Panc1 (cell line): Measurements from ENCODE around the gene ATP2A3. TPM values are rescaled to one million over a fixed set of nuclear protein-coding genes. Genes with fewer than 3 reads are reported as not detected.

Source experiments
- ATAC-seq: fragments of 200-7000 bp; cut with Tn5 transposase; 2 replicates; pipeline ENCODE4 v1.9.1; 2020; ENCODE audit warnings: mild to moderate bottlenecking, moderate library complexity
- BruUV-seq: library from RNA; stranded (reverse); fragments of 400-500 nt; replicated peaks from 2 replicates; lab custom pipeline; 2021; lab: Mats Ljungman, UMichigan
- CTCF ChIA-PET: fragments of 300-600 bp; sonication (Branson Sonifier 250); formaldehyde crosslinking; loops from one replicate; lab custom pipeline; 2022; ENCODE audit warnings: antibody characterized with exemption; lab: Charles Lee
- POLR2A ChIA-PET: fragments of 300-600 bp; sonication (Branson Sonifier 250); formaldehyde crosslinking; loops from one replicate; lab custom pipeline; 2022; ENCODE audit warnings: antibody characterized with exemption; lab: Charles Lee
- DNase-seq: peaks from one replicate; pipeline ENCODE4 v3.0.0-alpha.2; 2010; ENCODE audit warnings: low read depth, low spot score
- H3K27ac ChIP-seq: 2 replicates; pipeline ENCODE4 v1.5.1; 2011; ENCODE audit warnings: mild to moderate bottlenecking, low read length, inconsistent platforms
- H3K27me3 ChIP-seq: fragments of 200-500 bp; sonication (Bioruptor generic); 2 replicates; pipeline ENCODE4 v1.6.0; 2014; ENCODE audit warnings: low read length, inconsistent platforms; ENCODE audit not compliant: control insufficient read depth, insufficient read depth
- H3K36me3 ChIP-seq: fragments of 200-500 bp; sonication (Bioruptor generic); 2 replicates; pipeline ENCODE4 v1.5.1; 2014; ENCODE audit warnings: inconsistent platforms, mild to moderate bottlenecking, low read length, moderate library complexity; ENCODE audit not compliant: control insufficient read depth, insufficient read depth
- H3K4me1 ChIP-seq: 2 replicates; pipeline ENCODE4 v1.5.1; 2011; ENCODE audit warnings: inconsistent platforms, mild to moderate bottlenecking, low read length, moderate library complexity; ENCODE audit not compliant: control insufficient read depth, insufficient read depth
- H3K4me3 ChIP-seq, 2 experiments: 2 replicates each; pipeline ENCODE4 v1.5.1; 2011 to 2012; ENCODE audit warnings: low read depth in 2 of 2, low read length in 2 of 2, mild to moderate bottlenecking in 2 of 2, inconsistent platforms in 1 of 2, moderate library complexity in 1 of 2
- H3K9me3 ChIP-seq: fragments of 200-500 bp; sonication (Bioruptor generic); 2 replicates; pipeline ENCODE4 v1.5.1; 2014; ENCODE audit warnings: low read depth, mild to moderate bottlenecking, inconsistent platforms, low read length, moderate library complexity; ENCODE audit not compliant: control insufficient read depth, insufficient read depth
- CTCF ChIP-seq: fragments of 450-650 bp; IDR thresholded peaks from 2 replicates; pipeline ENCODE4 v1.5.1; 2017; ENCODE audit warnings: mild to moderate bottlenecking
- POLR2AphosphoS5 ChIP-seq: IDR thresholded peaks from 2 replicates; pipeline ENCODE4 v1.6.1; 2012; ENCODE audit warnings: mild to moderate bottlenecking, low read depth, low read length, moderate library complexity
- REST ChIP-seq, 2 experiments: IDR thresholded peaks; 2 replicates each; pipeline ENCODE4 v1.6.1; 2011 to 2012; ENCODE audit warnings: low read depth in 2 of 2, control low read depth in 1 of 2, low read length in 1 of 2, mild to moderate bottlenecking in 1 of 2, moderate library complexity in 1 of 2; ENCODE audit not compliant: insufficient read depth in 1 of 2
- SIN3A ChIP-seq: IDR thresholded peaks from 2 replicates; pipeline ENCODE4 v1.6.1; 2012; ENCODE audit warnings: low read depth, mild to moderate bottlenecking, low read length, moderate library complexity, borderline replicate concordance; ENCODE audit not compliant: insufficient read depth
- TCF7L2 ChIP-seq: IDR thresholded peaks from 2 replicates; pipeline ENCODE4 v1.6.1; 2011; ENCODE audit warnings: mild to moderate bottlenecking, low read depth, low read length, inconsistent platforms
- in situ Hi-C: cut with HindIII; loops from 2 replicates; pipeline ENCODE4 v1.10.0; 2016; ENCODE audit warnings: low sequenced_read_pairs, low pct_unique_long_range_greater_than_20kb
- intact Hi-C: fragments of 100-400 bp; cut with micrococcal nuclease; formaldehyde crosslinking; loops from one replicate; pipeline ENCODE4 v1.10.0; 2022; ENCODE audit not compliant: unreplicated experiment
- total RNA-seq: library from RNA; stranded (reverse); gene quantifications from one replicate; pipeline ENCODE4 v1.2.1, GENCODE V29; 2021; ENCODE audit not compliant: unreplicated experiment

ATP2A3 gene
- total RNA-seq, 1 experiment from 2014 or later = 29.7 TPM

- DNase-seq (no peak), ATAC-seq (no peak)
- Histone ChIP-seq H3K4me3 (no peak overlapping the region), H3K9me3 (no peaks in the 10 kb centered on the region), H3K4me1 (no peaks in the 10 kb centered on the region), H3K27me3 (no peaks in the 10 kb centered on the region), H3K36me3 (no peaks in the 10 kb centered on the region), H3K27ac (no peak overlapping the region)
- in situ Hi-C loops = no loop called here
- intact Hi-C loops = no loop called here
- BruUV-seq = no TSS peak
- ChIA-PET POLR2A (no interaction called here), CTCF (no interaction called here)
- no peak for TF ChIP-seq REST (IDR thresholded peaks at IDR 0.05; ENCODE audit: insufficient read depth in 1 of 2, low read depth in 2 of 2, low read length in 1 of 2)
These were observed 20.9 kb downstream of the ATP2A3 start for GRCh38 chr17:3943240-3943891.

- BruUV-seq = no TSS peak
- Histone ChIP-seq H3K9me3 (no peaks in the 10 kb centered on the region), H3K4me1 (no peaks in the 10 kb centered on the region), H3K36me3 (no peaks in the 10 kb centered on the region), H3K4me3 (no peak overlapping the region), H3K27ac (no peak overlapping the region), H3K27me3 (no peaks in the 10 kb centered on the region)
- CTCF ChIA-PET = no interaction called here
- intact Hi-C loops (no loop called here), in situ Hi-C loops (no loop called here)
- TF ChIP-seq SIN3A = no peak
- TF ChIP-seq TCF7L2 = no peak
- no peak for TF ChIP-seq REST (IDR thresholded peaks at IDR 0.05; ENCODE audit: insufficient read depth in 1 of 2, low read depth in 2 of 2, low read length in 1 of 2)
- TF ChIP-seq POLR2AphosphoS5 = no peak
- TF ChIP-seq CTCF = no peak
- no peak for DNase-seq
- no peak for ATAC-seq
- POLR2A ChIA-PET = no interaction called here
These were observed 23.1 kb downstream of the ATP2A3 start for GRCh38 chr17:3940965-3941698.
